Measurements from ENCODE around the gene YKT6. TPM values are rescaled to one million over a fixed set of nuclear protein-coding genes. Genes with fewer than 3 reads are reported as not detected.
A peak's percentile ranks its signal among the peaks of the same experiment; 100 is the strongest.

Gene YKT6
- total and polyA plus RNA-seq, 2 donors (not counting 3 experiments of a cell fraction or from before 2014, with no cell fraction given) = 117 to 120 TPM

GRCh38 chr7:44221231-44221791, 20.5 kb downstream of the YKT6 start:
- Histone ChIP-seq H4K20me1 (replicated peaks; ENCODE audit: control insufficient read depth, extremely low read depth, insufficient read depth, low read length) (no peaks in the 10 kb centered on the region), H3K9me1 (replicated peaks; ENCODE audit: control insufficient read depth, extremely low read depth, insufficient read depth, low read length) (no peaks in the 10 kb centered on the region), H3K36me3 (ENCODE audit: control insufficient read depth in 2 of 2, extremely low read depth in 1 of 2, insufficient read depth in 2 of 2, low read length in 2 of 2) (no peaks in the 10 kb centered on the region), H2AFZ (ENCODE audit: low read depth, low read length) (peak overlapping the region; percentile 23), H3K79me2 (ENCODE audit: control insufficient read depth, insufficient read depth, low read length) (no peaks in the 10 kb centered on the region), H3K4me1 (ENCODE audit: control insufficient read depth, extremely low read depth, insufficient read depth, low read length) (no peaks in the 10 kb centered on the region), H3K4me3 (replicated peaks in 1 of 3; ENCODE audit: insufficient read depth in 1 of 3, low read depth in 1 of 3, low read length in 3 of 3) (no peak overlapping the region), H3K4me2 (ENCODE audit: insufficient read depth, low read length) (no peak overlapping the region), H3K9ac (replicated peaks; ENCODE audit: extremely low read depth, insufficient read depth, low read length) (no peak overlapping the region), H3K27ac (ENCODE audit: insufficient read depth, low read depth, low read length) (no peak overlapping the region), H3K9me3 (replicated peaks; ENCODE audit: control insufficient read depth, insufficient read depth, low read length) (no peaks in the 10 kb centered on the region), H3K27me3 (ENCODE audit: control insufficient read depth in 2 of 2, insufficient read depth in 2 of 2, low read length in 2 of 2) (no peaks in the 10 kb centered on the region)
- no TSS peak for BruUV-seq (replicated peaks)
- ChIA-PET CTCF (interaction anchor here (0.9 kb wide), 1 partner anchor 24 kb away, joined by 3 read pairs; no protein-coding TSS in a partner anchor), POLR2A (no interaction called here)
- intact Hi-C loops (cut with micrococcal nuclease) (no loop called here), dilution Hi-C loops (cut with MboI; ENCODE audit: extremely low pct_ligation_motif_present, low sequenced_read_pairs) (no loop called here)
- no peak for DNase-seq (ENCODE audit: low read depth, low spot score)
- TF ChIP-seq MYC (IDR thresholded peaks at IDR 0.05; ENCODE audit: low read depth, low read length) (no peak), JUN (IDR thresholded peaks at IDR 0.05; ENCODE audit: borderline replicate concordance, insufficient read depth, insufficient read length, low read depth) (no peak), EZH2 (IDR thresholded peaks at IDR 0.05; ENCODE audit: borderline replicate concordance, low read depth, low read length, severe bottlenecking) (no peak), CTCF (IDR thresholded peaks at IDR 0.05; ENCODE audit: extremely low read depth in 1 of 2, insufficient read depth in 1 of 2, low read depth in 1 of 2, low read length in 2 of 2) (peak in 1 of 2 donors; percentile 26), POLR2AphosphoS5 (IDR thresholded peaks at IDR 0.05; ENCODE audit: insufficient read depth, low read depth, low read length) (no peak), GATA2 (IDR thresholded peaks at IDR 0.05; ENCODE audit: insufficient read depth, insufficient read length, low read depth, low read length) (no peak), POLR2A (IDR thresholded peaks at IDR 0.05; ENCODE audit: low read depth, low read length) (no peak)
- TF ChIP-seq, protein P1, sequence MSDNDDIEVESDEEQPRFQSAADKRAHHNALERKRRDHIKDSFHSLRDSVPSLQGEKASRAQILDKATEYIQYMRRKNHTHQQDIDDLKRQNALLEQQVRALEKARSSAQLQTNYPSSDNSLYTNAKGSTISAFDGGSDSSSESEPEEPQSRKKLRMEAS (IDR thresholded peaks at IDR 0.05; ENCODE audit: insufficient read depth, insufficient read length) = no peak
- no peak for FAIRE-seq

All from endothelial cell of umbilical vein (primary cell).